Kidney (tissue), 14 donors: ENCODE results near the gene NOP14. TPM values are rescaled to one million over a fixed set of nuclear protein-coding genes. Genes with fewer than 3 reads are reported as not detected.

Source experiments
- DNase-seq, 5 donors: peaks; one replicate each; pipeline ENCODE4 v3.0.0-alpha.2; 2013 to 2020
- FAIRE-seq: peaks from 2 replicates; lab custom pipeline; 2012; peaks lifted over from hg19 to GRCh38; lab: Jason Lieb, UNC
- H3K27ac ChIP-seq, 2 donors: one replicate each; pipeline ENCODE4 v1.7.0; 2013; ENCODE audit warnings: low read depth in 2 of 2, low read length in 2 of 2, inconsistent platforms in 1 of 2
- H3K27me3 ChIP-seq: one replicate; pipeline ENCODE4 v1.7.1; 2013; ENCODE audit warnings: low read length, inconsistent platforms; ENCODE audit not compliant: control insufficient read depth, insufficient read depth
- H3K36me3 ChIP-seq, 3 donors: one replicate each; pipeline versions ENCODE4 v1.7.0 to v1.7.1; 2013; ENCODE audit warnings: low read length in 3 of 3, control low read depth in 1 of 3, inconsistent platforms in 1 of 3; ENCODE audit not compliant: insufficient read depth in 3 of 3, control insufficient read depth in 2 of 3
- H3K4me1 ChIP-seq, 3 donors: one replicate each; pipeline versions ENCODE4 v1.7.0 to v1.7.1; 2013; ENCODE audit warnings: low read length in 3 of 3, inconsistent platforms in 1 of 3, low read depth in 1 of 3; ENCODE audit not compliant: control insufficient read depth in 2 of 3, insufficient read depth in 2 of 3
- H3K4me3 ChIP-seq, 3 donors: one replicate each; pipeline versions ENCODE4 v1.7.0 to v1.8.1; 2013; ENCODE audit warnings: low read length in 3 of 3, control low read depth in 1 of 3, inconsistent platforms in 1 of 3
- H3K9ac ChIP-seq, 3 donors: one replicate each; pipeline versions ENCODE4 v1.7.0 to v1.7.1; 2013; ENCODE audit warnings: low read length in 3 of 3, control low read depth in 1 of 3, inconsistent platforms in 1 of 3
- H3K9me3 ChIP-seq, 3 donors: one replicate each; pipeline versions ENCODE4 v1.7.0 to v1.7.1; 2013; ENCODE audit warnings: low read length in 3 of 3, control low read depth in 1 of 3, inconsistent platforms in 1 of 3; ENCODE audit not compliant: control insufficient read depth in 2 of 3, insufficient read depth in 1 of 3
- intact Hi-C: fragments of 100-400 bp; cut with DNase I; formaldehyde crosslinking; loops from one replicate; pipeline ENCODE4 v1.11.1; 2022
- polyA plus RNA-seq: library from polyadenylated mRNA; stranded (reverse); fragments of 350-450 nt; fragmentation: Illumina TruSeq; extraction: RNeasy Lipid Tissue Mini Kit (QIAGEN cat#74804); gene quantifications from one replicate; pipeline ENCODE4 v1.2.3, GENCODE V29; 2014; ENCODE audit warnings: low read depth, low replicate concordance; ENCODE audit not compliant: insufficient read depth
- total RNA-seq: library from RNA; stranded (reverse); fragmentation: NEBNext Ultra II Directional; extraction: Animal tissue kit (Norgen Biotek cat#: 25700); gene quantifications from one replicate; pipeline ENCODE4 v1.2.1, GENCODE V29; 2021
- TF ChIP-seq, protein P1 (sequence below): IDR thresholded peaks from 3 replicates; pipeline ENCODE4 v1.5.1; 2012; ENCODE audit warnings: mild to moderate bottlenecking, moderate library complexity, borderline replicate concordance; ENCODE audit not compliant: insufficient read depth; ENCODE audit errors: extremely low read depth
- donor health status: control.
- donor health status: control.
- donor health status: control.
- donor health status: control.
- donor health status: control.
- donor health status: DM: yes; HTN: yes; CAD: no.
- donor health status: Normal renal cell carcinoma (clear cell type).

NOP14 gene
- total and polyA plus RNA-seq, 2 donors from 2014 or later, result 15.1 to 22.0 TPM

DNA sequence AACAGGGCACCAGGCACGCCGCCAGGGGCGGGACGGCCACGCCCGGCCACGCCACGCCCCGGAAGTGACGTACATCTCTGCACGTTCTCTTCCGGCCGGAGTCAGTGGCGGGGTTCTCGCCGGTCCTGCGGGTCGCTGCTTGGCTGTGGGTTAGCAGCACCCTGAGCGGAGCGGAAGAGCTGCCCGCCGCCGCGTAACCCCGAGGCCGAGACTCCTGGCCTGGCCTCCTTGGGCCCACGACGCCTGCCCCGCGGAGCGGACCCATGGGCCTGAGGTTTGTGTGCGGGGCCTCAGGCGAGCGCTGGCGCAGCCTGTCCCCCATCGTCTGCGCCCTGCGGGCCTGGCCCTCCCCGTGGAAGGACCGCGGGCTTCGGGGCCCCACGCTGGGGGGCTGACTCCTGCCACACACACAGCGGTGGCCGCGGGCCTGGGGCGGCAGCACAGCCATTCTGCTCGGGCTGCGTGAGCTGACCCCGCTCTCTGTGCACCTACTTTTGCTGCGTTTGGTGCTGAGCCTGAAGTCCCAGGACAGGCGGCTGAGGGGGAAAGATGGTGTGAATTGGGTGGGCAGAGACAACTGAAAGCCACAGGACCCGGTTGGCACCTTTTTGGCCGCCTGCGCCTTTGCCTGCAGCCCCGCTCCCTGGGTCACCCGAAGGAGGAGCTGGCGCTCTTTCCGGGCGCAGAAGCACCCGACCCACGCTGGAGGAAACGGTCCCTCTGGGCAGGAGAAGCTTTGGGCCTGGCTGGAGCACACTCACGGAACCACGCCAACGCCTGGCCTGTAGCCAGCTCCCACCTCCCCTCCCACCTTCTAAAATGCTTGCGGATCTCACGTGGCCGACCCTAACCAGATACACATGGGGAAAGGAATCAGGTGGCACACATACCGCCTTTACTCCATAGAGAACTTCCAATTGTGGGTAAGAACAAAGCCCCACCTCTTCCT is 28.1 kb downstream of the NOP14 start:
- peak overlapping the region; percentile 61 to 90 (median 73) for H3K4me3 ChIP-seq
- no peak for FAIRE-seq

DNA sequence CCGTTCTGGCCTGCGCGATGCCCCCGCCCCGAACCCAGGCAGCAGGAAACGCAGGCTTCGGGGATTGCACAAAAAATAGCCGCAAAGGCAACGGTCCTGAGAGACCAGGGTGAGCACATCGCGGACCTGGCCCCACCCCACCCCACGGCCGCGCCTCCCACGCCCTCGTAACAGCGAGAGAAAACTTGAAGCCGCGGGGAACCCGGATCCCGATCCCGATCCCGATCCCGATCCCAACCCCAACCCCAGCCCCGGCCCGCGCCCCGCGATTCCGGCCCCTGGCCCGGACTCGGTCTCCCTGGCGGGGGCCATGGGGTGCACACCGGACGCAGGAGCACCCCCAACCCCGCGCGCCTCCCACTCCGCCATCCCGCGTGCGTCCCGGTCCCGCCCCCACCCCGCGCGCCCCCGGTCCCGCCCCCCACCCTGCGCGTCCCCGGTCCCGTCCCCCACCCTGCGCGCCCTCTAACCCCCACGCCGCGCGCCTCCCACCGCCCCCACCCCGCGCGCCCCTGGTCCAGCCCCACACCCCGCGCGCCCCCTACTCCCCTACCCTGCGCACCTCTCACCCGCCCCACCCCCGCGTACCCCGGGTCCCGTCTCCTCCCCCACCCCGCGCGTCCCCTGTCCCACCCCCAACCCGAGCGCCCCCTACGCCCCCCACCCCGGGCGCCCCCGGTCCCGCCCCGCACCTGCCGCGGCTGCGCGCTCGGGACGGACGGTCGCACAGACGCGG is 29.0 kb downstream of the NOP14 start:
- Histone ChIP-seq H3K27me3 (no peaks in the 10 kb centered on the region), H3K36me3 (peaks cover 0 to 20% (median 4%) of the 10 kb centered on the region in 3 donors), H3K4me1 (peaks cover 0 to 28% (median 3%) of the 10 kb centered on the region in 3 donors), H3K27ac (peak overlapping the region in 1 of 2 donors; percentile 13), H3K9ac (peak overlapping the region in 1 of 3 donors; percentile 46), H3K9me3 (no peaks in the 10 kb centered on the region), H3K4me3 (peak overlapping the region; percentile 35 to 90 (median 36))
- TF ChIP-seq, protein P1, sequence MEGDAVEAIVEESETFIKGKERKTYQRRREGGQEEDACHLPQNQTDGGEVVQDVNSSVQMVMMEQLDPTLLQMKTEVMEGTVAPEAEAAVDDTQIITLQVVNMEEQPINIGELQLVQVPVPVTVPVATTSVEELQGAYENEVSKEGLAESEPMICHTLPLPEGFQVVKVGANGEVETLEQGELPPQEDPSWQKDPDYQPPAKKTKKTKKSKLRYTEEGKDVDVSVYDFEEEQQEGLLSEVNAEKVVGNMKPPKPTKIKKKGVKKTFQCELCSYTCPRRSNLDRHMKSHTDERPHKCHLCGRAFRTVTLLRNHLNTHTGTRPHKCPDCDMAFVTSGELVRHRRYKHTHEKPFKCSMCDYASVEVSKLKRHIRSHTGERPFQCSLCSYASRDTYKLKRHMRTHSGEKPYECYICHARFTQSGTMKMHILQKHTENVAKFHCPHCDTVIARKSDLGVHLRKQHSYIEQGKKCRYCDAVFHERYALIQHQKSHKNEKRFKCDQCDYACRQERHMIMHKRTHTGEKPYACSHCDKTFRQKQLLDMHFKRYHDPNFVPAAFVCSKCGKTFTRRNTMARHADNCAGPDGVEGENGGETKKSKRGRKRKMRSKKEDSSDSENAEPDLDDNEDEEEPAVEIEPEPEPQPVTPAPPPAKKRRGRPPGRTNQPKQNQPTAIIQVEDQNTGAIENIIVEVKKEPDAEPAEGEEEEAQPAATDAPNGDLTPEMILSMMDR, result no peak
- DNase-seq (peak in 4 of 5 donors; percentile 19 to 88 (median 66)), FAIRE-seq (no peak)
- intact Hi-C loops, result no loop called here

More for the DNA sequence above, 28.1 kb downstream of the NOP14 start:
- peak; percentile 95 to 98 (median 96) for DNase-seq
- H3K4me1 ChIP-seq, result peaks cover 0 to 26% (median 3%) of the 10 kb centered on the region in 3 donors
- no peaks in the 10 kb centered on the region for H3K27me3 ChIP-seq
- H3K9ac ChIP-seq, result peak overlapping the region; percentile 35 to 95 (median 75)
- no peaks in the 10 kb centered on the region for H3K9me3 ChIP-seq
- TF ChIP-seq, protein P1, result no peak
- peak overlapping the region; percentile 66 to 88 for H3K27ac ChIP-seq
- intact Hi-C loops, result no loop called here
- peaks cover 0 to 18% (median 5%) of the 10 kb centered on the region in 3 donors for H3K36me3 ChIP-seq

DNA sequence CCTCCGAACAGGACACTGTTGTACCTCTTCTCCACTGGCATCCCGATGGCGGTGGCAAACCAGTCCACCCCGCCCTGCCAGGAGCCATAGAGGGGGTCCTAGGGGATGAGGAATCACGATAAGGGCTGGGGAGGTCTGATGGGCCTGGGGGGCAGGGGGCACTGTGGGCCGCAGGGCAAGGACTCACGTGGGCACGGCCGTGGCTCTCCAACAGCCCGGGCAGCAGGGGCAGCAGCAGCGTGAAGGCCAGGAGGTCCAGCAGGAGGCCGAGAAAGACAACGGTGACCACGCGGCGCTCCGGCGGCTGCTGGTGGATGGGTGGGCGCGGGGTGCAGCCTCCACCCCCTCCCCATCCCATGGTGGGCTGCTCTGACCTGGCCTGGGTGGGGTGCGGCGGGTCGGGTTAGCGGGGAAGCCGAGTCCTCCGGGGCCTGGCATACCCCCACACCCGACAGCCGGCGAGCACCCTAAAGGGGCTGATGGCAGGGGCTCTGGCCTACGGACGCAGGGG is 29.6 kb downstream of the NOP14 start:
- FAIRE-seq (no peak), DNase-seq (peak in 2 of 5 donors; percentile 18 to 75)
- Histone ChIP-seq H3K36me3 (peaks cover 0 to 20% (median 4%) of the 10 kb centered on the region in 3 donors), H3K9me3 (no peaks in the 10 kb centered on the region), H3K9ac (peak overlapping the region in 1 of 3 donors; percentile 46), H3K27me3 (no peaks in the 10 kb centered on the region), H3K27ac (peak overlapping the region in 1 of 2 donors; percentile 13), H3K4me1 (peaks cover 0 to 28% (median 3%) of the 10 kb centered on the region in 3 donors), H3K4me3 (peak overlapping the region; percentile 35 to 60 (median 36))
- intact Hi-C loops, result no loop called here
- TF ChIP-seq, protein P1, result no peak
